Caco-2 (cell line): Measurements from ENCODE around the gene KRTAP4-2. TPM values are rescaled to one million over a fixed set of nuclear protein-coding genes. Genes with fewer than 3 reads are reported as not detected.

Experiments
- BruUV-seq: library from RNA; stranded (reverse); fragments of 400-500 nt; replicated peaks from 2 replicates; lab custom pipeline; 2021; lab: Mats Ljungman, UMichigan
- CTCF ChIA-PET: fragments of 300-600 bp; sonication (Branson Sonifier 250); formaldehyde crosslinking; loops from one replicate; lab custom pipeline; 2022; ENCODE audit warnings: antibody characterized with exemption; lab: Charles Lee
- POLR2A ChIA-PET: fragments of 300-600 bp; sonication (Branson Sonifier 250); formaldehyde crosslinking; loops from one replicate; lab custom pipeline; 2022; ENCODE audit warnings: antibody characterized with exemption; lab: Charles Lee
- DNase-seq, 2 experiments: peaks; one replicate each; pipeline versions ENCODE4 v3.0.0 to v3.0.0-alpha.2; 2020 to 2022
- H3K27me3 ChIP-seq: replicated peaks from 2 replicates; pipeline ENCODE4 v1.6.0; 2011; ENCODE audit warnings: low read length; ENCODE audit not compliant: control insufficient read depth, insufficient read depth
- H3K36me3 ChIP-seq: 2 replicates; pipeline ENCODE4 v1.5.1; 2011; ENCODE audit warnings: low read length; ENCODE audit not compliant: control insufficient read depth, insufficient read depth
- H3K4me1 ChIP-seq: fragments of 250-450 bp; sonication (Bioruptor Pico); 2 replicates; pipeline ENCODE4 v1.5.1; 2020; ENCODE audit warnings: mild to moderate bottlenecking
- H3K4me3 ChIP-seq: 2 replicates; pipeline ENCODE4 v1.5.1; 2011; ENCODE audit warnings: low read depth, mild to moderate bottlenecking, control low read depth, low read length
- H3K9me3 ChIP-seq: fragments of 250-450 bp; sonication (Bioruptor Pico); 2 replicates; pipeline ENCODE4 v1.5.1; 2020; ENCODE audit warnings: mild to moderate bottlenecking, moderate library complexity
- H3K27ac Mint-ChIP-seq: one replicate; pipeline ENCODE4 v1.8.0; 2022; ENCODE audit warnings: mixed read lengths; ENCODE audit not compliant: unreplicated experiment
- H3K27me3 Mint-ChIP-seq: one replicate; pipeline ENCODE4 v1.8.0; 2022; ENCODE audit warnings: mixed read lengths; ENCODE audit not compliant: insufficient read depth, unreplicated experiment
- H3K36me3 Mint-ChIP-seq: one replicate; pipeline ENCODE4 v1.8.0; 2022; ENCODE audit warnings: mild to moderate bottlenecking, mixed read lengths; ENCODE audit not compliant: insufficient read depth, unreplicated experiment
- H3K4me1 Mint-ChIP-seq: one replicate; pipeline ENCODE4 v1.8.0; 2022; ENCODE audit warnings: low read depth, mixed read lengths; ENCODE audit not compliant: unreplicated experiment
- H3K4me3 Mint-ChIP-seq: one replicate; pipeline ENCODE4 v1.8.0; 2022; ENCODE audit warnings: mild to moderate bottlenecking, moderate library complexity, mixed read lengths; ENCODE audit not compliant: unreplicated experiment
- H3K9me3 Mint-ChIP-seq: one replicate; pipeline ENCODE4 v1.8.0; 2022; ENCODE audit warnings: mixed read lengths; ENCODE audit not compliant: unreplicated experiment
- intact Hi-C: fragments of 100-400 bp; cut with micrococcal nuclease; formaldehyde crosslinking; loops from one replicate; pipeline ENCODE4 v1.10.0; 2022; ENCODE audit not compliant: unreplicated experiment
- total RNA-seq: library from RNA; stranded (reverse); gene quantifications from 2 replicates; pipeline ENCODE4 v1.2.3, GENCODE V29; 2022
- TF ChIP-seq, protein P1 (sequence below), 2 experiments: fragments of 200-600 bp in 1 of 2; IDR thresholded peaks; 1 replicate in 1 of 2; 2 replicates in 1 of 2; pipeline versions ENCODE4 v1.5.1 to v1.8.0; 2011 to 2022; ENCODE audit warnings: antibody characterized with exemption in 1 of 2, control low read depth in 1 of 2, inconsistent platforms in 1 of 2, low read depth in 1 of 2, low read length in 1 of 2, mild to moderate bottlenecking in 1 of 2, moderate library complexity in 1 of 2; ENCODE audit not compliant: insufficient read depth in 1 of 2, severe bottlenecking in 1 of 2, unreplicated experiment in 1 of 2

The KRTAP4-2 gene
- total RNA-seq, 1 experiment from 2014 or later, result not detected

DNA sequence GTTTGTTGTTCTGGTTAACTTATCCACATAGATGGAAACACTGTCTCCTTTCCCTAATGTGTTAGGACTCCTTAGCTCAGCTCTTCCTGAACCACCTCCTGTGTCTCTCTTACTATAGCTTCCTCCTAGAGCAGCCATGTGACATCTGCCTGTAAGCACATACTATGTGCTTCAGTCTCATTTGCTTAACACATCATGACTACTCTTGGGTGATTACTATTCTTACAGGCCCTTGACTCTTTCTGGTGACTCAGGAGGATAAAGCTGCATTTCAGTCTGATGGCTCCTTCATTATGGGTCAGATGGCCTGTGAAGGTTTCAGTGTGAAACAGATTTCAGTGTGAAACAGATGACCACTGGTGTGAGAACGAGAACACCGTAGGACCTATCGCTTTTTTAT lies 320 bp upstream of the KRTAP4-2 start:
- Mint-ChIP-seq H3K27me3 (no peaks in the 10 kb centered on the region), H3K27ac (no peak overlapping the region), H3K36me3 (no peaks in the 10 kb centered on the region), H3K4me3 (no peak overlapping the region), H3K9me3 (no peaks in the 10 kb centered on the region), H3K4me1 (peaks cover 9% of the 10 kb centered on the region)
- BruUV-seq, result no TSS peak
- no peaks in the 10 kb centered on the region for H3K36me3 ChIP-seq
- no peak overlapping the region for H3K4me3 ChIP-seq
- intact Hi-C loops, result no loop called here
- no peak for DNase-seq
- ChIA-PET POLR2A (no interaction called here), CTCF (no interaction called here)
- H3K4me1 ChIP-seq, result peaks cover 15% of the 10 kb centered on the region
- H3K9me3 ChIP-seq, result no peaks in the 10 kb centered on the region
- TF ChIP-seq, protein P1, sequence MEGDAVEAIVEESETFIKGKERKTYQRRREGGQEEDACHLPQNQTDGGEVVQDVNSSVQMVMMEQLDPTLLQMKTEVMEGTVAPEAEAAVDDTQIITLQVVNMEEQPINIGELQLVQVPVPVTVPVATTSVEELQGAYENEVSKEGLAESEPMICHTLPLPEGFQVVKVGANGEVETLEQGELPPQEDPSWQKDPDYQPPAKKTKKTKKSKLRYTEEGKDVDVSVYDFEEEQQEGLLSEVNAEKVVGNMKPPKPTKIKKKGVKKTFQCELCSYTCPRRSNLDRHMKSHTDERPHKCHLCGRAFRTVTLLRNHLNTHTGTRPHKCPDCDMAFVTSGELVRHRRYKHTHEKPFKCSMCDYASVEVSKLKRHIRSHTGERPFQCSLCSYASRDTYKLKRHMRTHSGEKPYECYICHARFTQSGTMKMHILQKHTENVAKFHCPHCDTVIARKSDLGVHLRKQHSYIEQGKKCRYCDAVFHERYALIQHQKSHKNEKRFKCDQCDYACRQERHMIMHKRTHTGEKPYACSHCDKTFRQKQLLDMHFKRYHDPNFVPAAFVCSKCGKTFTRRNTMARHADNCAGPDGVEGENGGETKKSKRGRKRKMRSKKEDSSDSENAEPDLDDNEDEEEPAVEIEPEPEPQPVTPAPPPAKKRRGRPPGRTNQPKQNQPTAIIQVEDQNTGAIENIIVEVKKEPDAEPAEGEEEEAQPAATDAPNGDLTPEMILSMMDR (IDR thresholded peaks at IDR 0.05; ENCODE audit: insufficient read depth in 1 of 2, low read depth in 1 of 2, low read length in 1 of 2, severe bottlenecking in 1 of 2, unreplicated experiment in 1 of 2), result no peak
- H3K27me3 ChIP-seq, result no peaks in the 10 kb centered on the region

DNA sequence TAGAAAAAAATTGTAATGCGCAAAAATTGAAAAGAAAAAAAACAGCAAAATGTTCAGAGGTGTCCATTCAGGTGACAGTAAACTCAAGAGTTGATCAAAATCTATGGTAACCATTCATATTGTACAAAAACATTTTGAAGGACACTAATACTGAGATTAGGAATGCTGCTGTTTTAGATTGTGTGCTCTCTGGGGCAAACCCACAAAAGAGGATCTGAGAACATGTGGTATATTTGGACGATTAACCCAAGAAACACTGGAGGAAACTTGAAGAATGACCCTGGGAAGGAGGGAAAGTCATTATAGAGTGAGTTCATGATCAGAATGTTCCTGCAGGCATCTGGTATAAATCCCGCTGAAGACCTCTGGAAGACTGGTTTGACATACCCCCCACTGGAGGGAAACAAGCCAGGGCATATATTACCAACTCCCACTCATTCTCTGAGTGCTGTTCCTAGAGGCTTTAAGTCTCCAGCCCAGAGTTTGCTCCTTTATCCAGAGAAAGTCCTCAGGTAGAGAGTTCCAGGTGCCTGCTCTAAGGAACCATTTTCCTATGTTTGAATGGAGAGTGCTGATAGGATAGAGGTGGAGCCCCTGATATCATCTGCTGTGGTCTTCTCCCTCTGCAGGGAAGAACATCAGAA lies 1.2 kb downstream of the KRTAP4-2 start:
- H3K27me3 Mint-ChIP-seq, result no peaks in the 10 kb centered on the region
- H3K4me3 ChIP-seq, result no peak overlapping the region
- peaks cover 6% of the 10 kb centered on the region for H3K4me1 ChIP-seq
- intact Hi-C loops, result no loop called here
- no peaks in the 10 kb centered on the region for H3K9me3 Mint-ChIP-seq
- no peaks in the 10 kb centered on the region for H3K9me3 ChIP-seq
- no peak for DNase-seq
- H3K4me3 Mint-ChIP-seq, result no peak overlapping the region
- no peaks in the 10 kb centered on the region for H3K27me3 ChIP-seq
- BruUV-seq, result no TSS peak
- H3K27ac Mint-ChIP-seq, result no peak overlapping the region
- TF ChIP-seq, protein P1 (IDR thresholded peaks at IDR 0.05; ENCODE audit: insufficient read depth in 1 of 2, low read depth in 1 of 2, low read length in 1 of 2, severe bottlenecking in 1 of 2, unreplicated experiment in 1 of 2), result no peak
- no peaks in the 10 kb centered on the region for H3K36me3 Mint-ChIP-seq
- H3K36me3 ChIP-seq, result no peaks in the 10 kb centered on the region
- ChIA-PET POLR2A (no interaction called here), CTCF (no interaction called here)
- H3K4me1 Mint-ChIP-seq, result no peaks in the 10 kb centered on the region

DNA sequence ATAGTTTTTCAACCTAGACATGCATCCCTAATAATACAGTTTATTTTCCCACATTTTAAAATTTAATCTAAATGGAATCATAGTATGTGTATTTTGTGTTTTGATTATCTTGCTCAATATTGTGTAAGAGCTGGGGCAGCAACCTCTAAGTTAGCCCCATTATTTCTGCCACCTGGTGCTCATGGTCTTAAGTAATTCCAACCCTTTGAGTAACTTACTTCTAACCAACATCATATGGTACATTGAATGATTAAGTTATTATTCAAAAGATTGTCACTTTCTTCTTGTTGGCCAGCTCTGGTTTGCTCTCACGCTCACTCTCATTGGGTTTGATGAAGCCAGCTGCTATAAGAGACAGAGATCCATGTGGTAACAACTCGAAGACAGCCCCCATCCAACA lies 6.1 kb downstream of the KRTAP4-2 start:
- no peaks in the 10 kb centered on the region for H3K9me3 Mint-ChIP-seq
- no peak overlapping the region for H3K4me3 ChIP-seq
- no peaks in the 10 kb centered on the region for H3K4me1 ChIP-seq
- no peaks in the 10 kb centered on the region for H3K9me3 ChIP-seq
- no peaks in the 10 kb centered on the region for H3K27me3 ChIP-seq
- H3K27me3 Mint-ChIP-seq, result no peaks in the 10 kb centered on the region
- H3K4me1 Mint-ChIP-seq, result no peaks in the 10 kb centered on the region
- H3K36me3 Mint-ChIP-seq, result no peaks in the 10 kb centered on the region
- BruUV-seq, result no TSS peak
- no peak overlapping the region for H3K27ac Mint-ChIP-seq
- TF ChIP-seq, protein P1 (IDR thresholded peaks at IDR 0.05; ENCODE audit: insufficient read depth in 1 of 2, low read depth in 1 of 2, low read length in 1 of 2, severe bottlenecking in 1 of 2, unreplicated experiment in 1 of 2), result no peak
- no peaks in the 10 kb centered on the region for H3K36me3 ChIP-seq
- CTCF ChIA-PET, result no interaction called here
- intact Hi-C loops, result no loop called here
- H3K4me3 Mint-ChIP-seq, result no peak overlapping the region
- no peak for DNase-seq
- POLR2A ChIA-PET, result no interaction called here
